Measurements from ENCODE around the gene ZNF454. TPM values are rescaled to one million over a fixed set of nuclear protein-coding genes. Genes with fewer than 3 reads are reported as not detected.

The ZNF454 gene
- total RNA-seq, 1 donor from 2014 or later: 1.2 TPM

- Mint-ChIP-seq H3K4me1 (no peaks in the 10 kb centered on the region), H3K27me3 (ENCODE audit: low read depth) (peaks cover 61% of the 10 kb centered on the region), H3K27ac (no peak overlapping the region), H3K9me3 (peaks cover 9% of the 10 kb centered on the region), H3K36me3 (peaks cover 2% of the 10 kb centered on the region), H3K4me3 (no peak overlapping the region)
- no peak for TF ChIP-seq CTCF (IDR thresholded peaks at IDR 0.05; ENCODE audit: unreplicated experiment)
- DNase-seq (ENCODE audit: low spot score in 2 of 2, unreplicated experiment in 2 of 2): no peak
These were observed 54.3 kb downstream of the ZNF454 start for GRCh38 chr5:178995341-178995690.

- Mint-ChIP-seq H3K27me3 (ENCODE audit: low read depth) (peaks cover 61% of the 10 kb centered on the region), H3K4me3 (no peak overlapping the region), H3K36me3 (peaks cover 2% of the 10 kb centered on the region), H3K27ac (no peak overlapping the region), H3K9me3 (peaks cover 14% of the 10 kb centered on the region), H3K4me1 (no peaks in the 10 kb centered on the region)
- no peak for DNase-seq (ENCODE audit: low spot score in 2 of 2, unreplicated experiment in 2 of 2)
- TF ChIP-seq CTCF (IDR thresholded peaks at IDR 0.05; ENCODE audit: unreplicated experiment): no peak
These were observed 55.2 kb downstream of the ZNF454 start for GRCh38 chr5:178996156-178996555.

GRCh38 chr5:178997191-178997590 lies 56.2 kb downstream of the ZNF454 start:
- Mint-ChIP-seq H3K9me3 (peaks cover 17% of the 10 kb centered on the region), H3K4me3 (no peak overlapping the region), H3K27me3 (ENCODE audit: low read depth) (peaks cover 55% of the 10 kb centered on the region), H3K27ac (no peak overlapping the region), H3K4me1 (no peaks in the 10 kb centered on the region), H3K36me3 (peaks cover 2% of the 10 kb centered on the region)
- DNase-seq (ENCODE audit: low spot score in 2 of 2, unreplicated experiment in 2 of 2): no peak
- no peak for TF ChIP-seq CTCF (IDR thresholded peaks at IDR 0.05; ENCODE audit: unreplicated experiment)

- H3K4me3 Mint-ChIP-seq: no peak overlapping the region
- H3K36me3 Mint-ChIP-seq: peaks cover 2% of the 10 kb centered on the region
- no peak for TF ChIP-seq CTCF (IDR thresholded peaks at IDR 0.05; ENCODE audit: unreplicated experiment)
- peaks cover 43% of the 10 kb centered on the region for H3K27me3 Mint-ChIP-seq (ENCODE audit: low read depth)
- peaks cover 28% of the 10 kb centered on the region for H3K9me3 Mint-ChIP-seq
- no peak overlapping the region for H3K27ac Mint-ChIP-seq
- no peak for DNase-seq (ENCODE audit: low spot score in 2 of 2, unreplicated experiment in 2 of 2)
- no peaks in the 10 kb centered on the region for H3K4me1 Mint-ChIP-seq
These were observed 57.4 kb downstream of the ZNF454 start for GRCh38 chr5:178998441-178998840.

GRCh38 chr5:179006564-179006963 lies 65.6 kb downstream of the ZNF454 start:
- Mint-ChIP-seq H3K4me3 (no peak overlapping the region), H3K27ac (no peak overlapping the region), H3K4me1 (no peaks in the 10 kb centered on the region), H3K9me3 (peaks cover 74% of the 10 kb centered on the region), H3K36me3 (peaks cover 2% of the 10 kb centered on the region), H3K27me3 (ENCODE audit: low read depth) (no peaks in the 10 kb centered on the region)
- no peak for DNase-seq (ENCODE audit: low spot score in 2 of 2, unreplicated experiment in 2 of 2)
- no peak for TF ChIP-seq CTCF (IDR thresholded peaks at IDR 0.05; ENCODE audit: unreplicated experiment)

GRCh38 chr5:179008667-179009066 lies 67.7 kb downstream of the ZNF454 start:
- Mint-ChIP-seq H3K9me3 (peaks cover 74% of the 10 kb centered on the region), H3K4me3 (no peak overlapping the region), H3K27me3 (ENCODE audit: low read depth) (no peaks in the 10 kb centered on the region), H3K4me1 (no peaks in the 10 kb centered on the region), H3K36me3 (peaks cover 2% of the 10 kb centered on the region), H3K27ac (no peak overlapping the region)
- TF ChIP-seq CTCF (IDR thresholded peaks at IDR 0.05; ENCODE audit: unreplicated experiment): no peak
- no peak for DNase-seq (ENCODE audit: low spot score in 2 of 2, unreplicated experiment in 2 of 2)
